Measurements from ENCODE around the gene RALB. TPM values are rescaled to one million over a fixed set of nuclear protein-coding genes. Genes with fewer than 3 reads are reported as not detected.
"Not testable (repeated sequence)": the region's sequence is repeated elsewhere in the genome, so short reads cannot be mapped to it uniquely, and the experiment has no call there.

RALB gene
- total RNA-seq, 1 donor from 2014 or later, result 25.9 TPM

GRCh38 chr2:120231974-120232635 lies 20.5 kb upstream of the RALB start:
- peaks cover 11% of the 10 kb centered on the region for H3K4me1 Mint-ChIP-seq
- H3K36me3 Mint-ChIP-seq, result no peaks in the 10 kb centered on the region
- H3K27me3 Mint-ChIP-seq (ENCODE audit: low read depth), result peaks cover 16% of the 10 kb centered on the region
- no peak overlapping the region for H3K27ac Mint-ChIP-seq
- DNase-seq (ENCODE audit: low spot score in 2 of 2, unreplicated experiment in 2 of 2), result no peak
- no peak for TF ChIP-seq CTCF (IDR thresholded peaks at IDR 0.05; ENCODE audit: unreplicated experiment)
- no peak overlapping the region for H3K4me3 Mint-ChIP-seq
- peaks cover 4% of the 10 kb centered on the region for H3K9me3 Mint-ChIP-seq

GRCh38 chr2:120233292-120233691 lies 19.4 kb upstream of the RALB start:
- no peak overlapping the region for H3K4me3 Mint-ChIP-seq
- peaks cover 16% of the 10 kb centered on the region for H3K4me1 Mint-ChIP-seq
- no peak for DNase-seq (ENCODE audit: low spot score in 2 of 2, unreplicated experiment in 2 of 2)
- TF ChIP-seq CTCF (IDR thresholded peaks at IDR 0.05; ENCODE audit: unreplicated experiment), result no peak
- H3K27me3 Mint-ChIP-seq (ENCODE audit: low read depth), result peaks cover 11% of the 10 kb centered on the region
- peaks cover 4% of the 10 kb centered on the region for H3K9me3 Mint-ChIP-seq
- no peaks in the 10 kb centered on the region for H3K36me3 Mint-ChIP-seq
- H3K27ac Mint-ChIP-seq, result no peak overlapping the region

GRCh38 chr2:120235158-120235557 lies 17.5 kb upstream of the RALB start:
- peaks cover 20% of the 10 kb centered on the region for H3K4me1 Mint-ChIP-seq
- not testable (repeated sequence) for H3K9me3 Mint-ChIP-seq; DNase-seq (ENCODE audit: low spot score in 2 of 2, unreplicated experiment in 2 of 2); H3K27me3 Mint-ChIP-seq (ENCODE audit: low read depth); H3K27ac Mint-ChIP-seq; H3K4me3 Mint-ChIP-seq; H3K36me3 Mint-ChIP-seq

- no peak for TF ChIP-seq CTCF (IDR thresholded peaks at IDR 0.05; ENCODE audit: unreplicated experiment)
- Mint-ChIP-seq H3K9me3 (peaks cover 4% of the 10 kb centered on the region), H3K36me3 (no peaks in the 10 kb centered on the region), H3K4me1 (peaks cover 20% of the 10 kb centered on the region), H3K27me3 (ENCODE audit: low read depth) (peaks cover 4% of the 10 kb centered on the region), H3K4me3 (no peak overlapping the region), H3K27ac (no peak overlapping the region)
- no peak for DNase-seq (ENCODE audit: low spot score in 2 of 2, unreplicated experiment in 2 of 2)
Observed at GRCh38 chr2:120235681-120236080, 17.0 kb upstream of the RALB start.

GRCh38 chr2:120236316-120236715 lies 16.3 kb upstream of the RALB start:
- H3K9me3 Mint-ChIP-seq, result peaks cover 4% of the 10 kb centered on the region
- no peak for TF ChIP-seq CTCF (IDR thresholded peaks at IDR 0.05; ENCODE audit: unreplicated experiment)
- H3K36me3 Mint-ChIP-seq, result no peaks in the 10 kb centered on the region
- no peak for DNase-seq (ENCODE audit: low spot score in 2 of 2, unreplicated experiment in 2 of 2)
- H3K4me1 Mint-ChIP-seq, result peaks cover 20% of the 10 kb centered on the region
- no peak overlapping the region for H3K27ac Mint-ChIP-seq
- no peak overlapping the region for H3K4me3 Mint-ChIP-seq
- H3K27me3 Mint-ChIP-seq (ENCODE audit: low read depth), result peaks cover 4% of the 10 kb centered on the region

- H3K27me3 Mint-ChIP-seq (ENCODE audit: low read depth), result peaks cover 4% of the 10 kb centered on the region
- TF ChIP-seq CTCF (IDR thresholded peaks at IDR 0.05; ENCODE audit: unreplicated experiment), result no peak
- no peaks in the 10 kb centered on the region for H3K36me3 Mint-ChIP-seq
- peaks cover 4% of the 10 kb centered on the region for H3K9me3 Mint-ChIP-seq
- no peak overlapping the region for H3K4me3 Mint-ChIP-seq
- peaks cover 20% of the 10 kb centered on the region for H3K4me1 Mint-ChIP-seq
- DNase-seq (ENCODE audit: low spot score in 2 of 2, unreplicated experiment in 2 of 2), result no peak
- H3K27ac Mint-ChIP-seq, result no peak overlapping the region
Observed at GRCh38 chr2:120236791-120237190, 15.9 kb upstream of the RALB start.
